WTC11 (cell line): ENCODE results near the gene SRRT. TPM values are rescaled to one million over a fixed set of nuclear protein-coding genes. Genes with fewer than 3 reads are reported as not detected.

Source experiments
- ATAC-seq: fragments of 200-7000 bp; cut with Tn5 transposase; 2 replicates; pipeline ENCODE4 v1.10.0; 2021; ENCODE audit warnings: mild to moderate bottlenecking, moderate library complexity
- CTCF ChIA-PET: fragments of 300-600 bp; sonication (Branson Sonifier 250); formaldehyde crosslinking; loops from one replicate; lab custom pipeline; 2021; ENCODE audit warnings: antibody characterized with exemption; lab: Charles Lee
- POLR2A ChIA-PET: fragments of 350-600 bp; sonication (Branson Sonifier 250); formaldehyde crosslinking; loops from one replicate; lab custom pipeline; 2021; ENCODE audit warnings: antibody characterized with exemption; lab: Charles Lee
- DNase-seq: peaks from one replicate; pipeline ENCODE4 v3.0.0; 2021; ENCODE audit warnings: low spot score
- H3K27ac Mint-ChIP-seq: 2 replicates; pipeline ENCODE4 v1.8.0; 2021; ENCODE audit warnings: mixed read lengths
- H3K27me3 Mint-ChIP-seq: 2 replicates; pipeline ENCODE4 v1.8.0; 2021; ENCODE audit warnings: low read depth, mild to moderate bottlenecking, moderate library complexity, mixed read lengths
- H3K36me3 Mint-ChIP-seq: 2 replicates; pipeline ENCODE4 v1.8.0; 2021; ENCODE audit warnings: mixed read lengths
- H3K4me1 Mint-ChIP-seq: 2 replicates; pipeline ENCODE4 v1.8.0; 2022; ENCODE audit warnings: mixed read lengths
- H3K4me3 Mint-ChIP-seq: 2 replicates; pipeline ENCODE4 v1.8.0; 2021; ENCODE audit warnings: mild to moderate bottlenecking, moderate library complexity, mixed read lengths
- H3K9me3 Mint-ChIP-seq: 2 replicates; pipeline ENCODE4 v1.8.0; 2021; ENCODE audit warnings: mixed read lengths
- ETV6 ChIP-seq: sonication (generic); formaldehyde crosslinking; IDR thresholded peaks from 2 replicates; pipeline ENCODE4 v1.8.1; 2022; ENCODE audit warnings: mild to moderate bottlenecking, missing genetic modification reagents
- IRF2 ChIP-seq: sonication (generic); formaldehyde crosslinking; IDR thresholded peaks from 2 replicates; pipeline ENCODE4 v1.8.0; 2022; ENCODE audit warnings: low read depth, missing genetic modification reagents, borderline replicate concordance
- JAZF1 ChIP-seq: fragments of 250-450 bp; sonication (Bioruptor Pico); IDR thresholded peaks from 2 replicates; pipeline ENCODE4 v1.9.0; 2021; ENCODE audit warnings: moderate library complexity, mild to moderate bottlenecking, inconsistent platforms
- JUN ChIP-seq: sonication (generic); formaldehyde crosslinking; IDR thresholded peaks from 2 replicates; pipeline ENCODE4 v1.8.0; 2023; ENCODE audit warnings: mild to moderate bottlenecking, missing genetic modification reagents
- MXD4 ChIP-seq: fragments of 250-450 bp; sonication (Bioruptor Pico); IDR thresholded peaks from 2 replicates; pipeline ENCODE4 v1.8.0; 2021; ENCODE audit warnings: mild to moderate bottlenecking, moderate library complexity, borderline replicate concordance
- MYBL2 ChIP-seq: sonication (generic); formaldehyde crosslinking; IDR thresholded peaks from 2 replicates; pipeline ENCODE4 v1.8.1; 2023; ENCODE audit warnings: mild to moderate bottlenecking, moderate library complexity, missing genetic modification reagents
- PRRX2 ChIP-seq: fragments of 250-450 bp; sonication (Bioruptor Pico); IDR thresholded peaks from 2 replicates; pipeline ENCODE4 v1.8.0; 2021; ENCODE audit warnings: mild to moderate bottlenecking
- RORB ChIP-seq: fragments of 250-450 bp; sonication (Bioruptor Pico); IDR thresholded peaks from 2 replicates; pipeline ENCODE4 v1.9.0; 2021; ENCODE audit warnings: mild to moderate bottlenecking
- SMAD3 ChIP-seq: sonication (generic); formaldehyde crosslinking; IDR thresholded peaks from 2 replicates; pipeline ENCODE4 v1.8.0; 2022; ENCODE audit warnings: missing genetic modification reagents, mild to moderate bottlenecking, borderline replicate concordance
- TEAD4 ChIP-seq: sonication (generic); formaldehyde crosslinking; IDR thresholded peaks from 2 replicates; pipeline ENCODE4 v1.8.0; 2022; ENCODE audit warnings: mild to moderate bottlenecking, missing genetic modification reagents
- TP53 ChIP-seq: sonication (generic); formaldehyde crosslinking; IDR thresholded peaks from 2 replicates; pipeline ENCODE4 v1.8.1; 2023; ENCODE audit warnings: mild to moderate bottlenecking, missing genetic modification reagents
- ZNF121 ChIP-seq: sonication (generic); formaldehyde crosslinking; IDR thresholded peaks from 2 replicates; pipeline ENCODE4 v1.8.0; 2023; ENCODE audit warnings: missing genetic modification reagents
- ZNF232 ChIP-seq: sonication (generic); formaldehyde crosslinking; IDR thresholded peaks from 2 replicates; pipeline ENCODE4 v1.8.0; 2022; ENCODE audit warnings: mild to moderate bottlenecking, missing genetic modification reagents
- ZNF396 ChIP-seq: fragments of 250-450 bp; sonication (Bioruptor Pico); IDR thresholded peaks from 2 replicates; pipeline ENCODE4 v1.8.0; 2021; ENCODE audit warnings: mild to moderate bottlenecking, moderate library complexity, borderline replicate concordance
- ZNF423 ChIP-seq: fragments of 250-450 bp; sonication (Bioruptor Pico); IDR thresholded peaks from 2 replicates; pipeline ENCODE4 v2.1.2; 2022; ENCODE audit warnings: mild to moderate bottlenecking, moderate library complexity
- total RNA-seq: library from RNA; stranded (reverse); gene quantifications from 3 replicates; pipeline ENCODE4 v1.2.3, GENCODE V29; 2021
- TF ChIP-seq, protein P1 (sequence below): fragments of 250-450 bp; sonication (Bioruptor Pico); IDR thresholded peaks from 2 replicates; pipeline ENCODE4 v1.9.0; 2021; ENCODE audit warnings: moderate library complexity, mild to moderate bottlenecking, inconsistent platforms, borderline replicate concordance
- TF ChIP-seq, protein P2 (sequence below): fragments of 250-450 bp; sonication (Bioruptor Pico); IDR thresholded peaks from 2 replicates; pipeline ENCODE4 v1.8.0; 2021; ENCODE audit warnings: mild to moderate bottlenecking
- TF ChIP-seq, protein P3 (sequence below): fragments of 250-450 bp; sonication (Bioruptor Pico); IDR thresholded peaks from 2 replicates; pipeline ENCODE4 v2.1.2; 2022; ENCODE audit warnings: mild to moderate bottlenecking, moderate library complexity
- TF ChIP-seq, protein P4 (sequence below): sonication (generic); formaldehyde crosslinking; IDR thresholded peaks from 2 replicates; pipeline ENCODE4 v1.8.1; 2023; ENCODE audit warnings: mild to moderate bottlenecking, missing genetic modification reagents, moderate library complexity
- TF ChIP-seq, protein P5 (sequence below): sonication (generic); formaldehyde crosslinking; IDR thresholded peaks from 2 replicates; pipeline ENCODE4 v1.8.0; 2023; ENCODE audit warnings: mild to moderate bottlenecking, missing genetic modification reagents
- TF ChIP-seq, protein P6 (sequence below): fragments of 200-600 bp; IDR thresholded peaks from 2 replicates; pipeline ENCODE4 v1.8.0; 2022; ENCODE audit warnings: antibody characterized with exemption

SRRT gene
- total RNA-seq, 1 experiment from 2014 or later, result 238 TPM

DNA sequence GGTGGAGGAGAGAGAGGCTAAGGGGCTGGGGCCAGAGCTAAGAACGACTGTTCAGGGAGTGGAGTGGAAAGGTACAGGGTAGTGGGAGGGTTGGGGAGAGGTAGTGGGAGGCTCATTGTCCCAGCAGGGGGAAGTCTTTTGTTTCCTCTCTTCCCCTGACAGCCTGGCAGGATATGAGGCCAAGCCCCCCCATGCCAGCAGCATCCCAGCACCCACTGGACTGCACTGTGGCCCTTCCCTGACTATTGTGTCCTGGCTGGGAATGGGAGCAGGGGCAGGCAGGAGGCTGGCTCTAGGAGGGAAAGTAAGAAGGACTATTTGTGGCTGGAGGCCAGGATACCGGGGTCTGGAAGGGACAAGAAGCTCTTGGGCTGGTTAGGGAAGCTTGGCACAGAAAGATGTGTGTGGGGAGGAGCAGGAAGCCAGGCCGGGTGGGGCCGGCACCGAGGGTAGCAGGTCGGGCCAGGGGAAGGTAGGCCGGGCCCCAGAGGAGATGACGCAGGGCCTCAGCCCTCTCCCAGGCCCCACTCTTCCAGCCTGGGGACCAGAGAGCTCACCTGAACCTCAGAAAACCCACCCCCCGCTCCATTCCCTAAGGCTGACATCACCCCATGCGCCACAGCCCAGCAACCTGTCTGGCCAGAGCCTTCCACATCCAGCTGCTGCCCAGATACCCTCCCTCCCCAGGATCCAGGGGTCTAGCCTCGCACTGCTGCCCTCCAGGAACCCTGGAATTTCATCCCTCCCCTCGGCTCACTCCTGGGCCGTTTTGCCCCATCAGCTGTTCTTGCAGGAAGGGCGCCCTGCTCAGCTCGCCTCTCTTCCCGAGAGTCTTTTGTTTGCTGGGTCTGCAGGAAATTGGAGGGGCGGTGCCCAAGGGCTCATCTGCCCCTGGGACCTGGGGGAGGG is 38.7 kb upstream of the SRRT start (continued):
- TF ChIP-seq, protein P1, sequence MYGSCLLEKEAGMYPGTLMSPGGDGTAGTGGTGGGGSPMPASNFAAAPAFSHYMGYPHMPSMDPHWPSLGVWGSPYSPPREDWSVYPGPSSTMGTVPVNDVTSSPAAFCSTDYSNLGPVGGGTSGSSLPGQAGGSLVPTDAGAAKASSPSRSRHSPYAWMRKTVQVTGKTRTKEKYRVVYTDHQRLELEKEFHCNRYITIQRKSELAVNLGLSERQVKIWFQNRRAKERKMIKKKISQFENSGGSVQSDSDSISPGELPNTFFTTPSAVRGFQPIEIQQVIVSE, result no peak
- TF ChIP-seq ZNF232 (CRISPR knock-in tag) (0 out of 2 replicates have a peak, but pooled peaks have one; percentile 64), ZNF423 (CRISPR knock-in tag) (peak; percentile 83), PRRX2 (CRISPR knock-in tag) (0 out of 2 replicates have a peak, but pooled peaks have one; percentile 40)

DNA sequence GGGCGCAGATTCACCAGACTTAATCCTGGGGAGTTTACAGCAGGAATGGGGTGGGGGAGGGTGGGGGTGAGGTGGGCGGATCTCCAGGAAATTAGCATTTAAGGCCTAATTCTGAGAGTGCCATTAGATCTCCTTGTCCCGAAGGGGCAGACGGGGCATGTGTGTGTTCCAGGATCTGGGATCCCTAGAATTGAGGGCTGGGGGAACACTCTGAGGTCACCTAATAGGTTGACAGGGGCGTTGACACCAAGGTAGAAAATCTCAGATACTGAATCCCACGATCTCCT is 38.1 kb upstream of the SRRT start:
- no peak for DNase-seq

DNA sequence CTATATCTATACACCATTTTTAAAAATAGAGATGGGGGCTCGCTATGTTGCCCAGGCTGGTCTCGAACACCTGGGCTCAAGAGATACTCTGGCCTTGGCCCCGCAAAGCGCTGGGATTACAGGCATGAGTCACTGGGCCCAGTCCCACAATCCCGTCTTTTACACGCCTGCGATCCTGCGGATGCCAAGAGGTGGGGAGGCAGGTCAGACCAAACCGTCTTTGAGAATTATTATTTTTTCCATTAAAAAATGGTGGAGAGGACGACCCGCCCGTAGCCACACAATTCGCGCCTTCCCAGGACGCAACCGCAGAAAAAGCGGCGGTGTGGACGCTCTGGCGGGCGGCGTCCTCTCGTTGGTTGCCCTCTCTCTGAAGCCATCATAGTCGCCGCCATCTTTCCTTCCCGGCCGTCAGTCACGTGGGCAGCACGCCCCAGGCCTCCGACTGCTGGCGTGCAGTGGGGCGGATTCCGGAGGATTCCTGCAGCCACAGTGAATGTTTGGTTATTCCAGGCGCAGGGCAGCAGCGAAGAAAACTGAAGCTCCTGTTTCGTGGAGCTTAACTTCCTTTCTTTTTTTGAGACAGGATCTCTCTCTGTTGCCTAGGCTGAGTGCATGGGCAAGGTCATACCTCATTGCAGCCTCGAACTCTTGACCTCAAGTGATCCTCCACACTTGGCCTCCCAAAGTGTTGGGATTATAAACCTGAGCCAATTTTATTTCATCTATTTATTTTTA is 37.6 kb upstream of the SRRT start:
- Mint-ChIP-seq H3K36me3 (peaks cover 6% of the 10 kb centered on the region; the same call in 1 of the 2 replicates), H3K27me3 (no peaks in the 10 kb centered on the region), H3K27ac (peak overlapping the region; percentile 100), H3K4me3 (peak overlapping the region; percentile 77), H3K9me3 (no peaks in the 10 kb centered on the region), H3K4me1 (peaks cover 37% of the 10 kb centered on the region)
- CTCF ChIA-PET, result interaction anchor here (1.0 to 2.9 kb wide), 7 partner anchors 10 to 337 kb away, joined by 3 to 49 read pairs (median 12); partner anchors contain the start of genes EPHB4, POP7 and SLC12A9
- POLR2A ChIA-PET, result interaction anchor here (0.6 to 2.2 kb wide), 10 partner anchors 10 to 274 kb away, joined by 3 to 53 read pairs (median 8); partner anchors contain the start of genes EPHB4, FBXO24, LRCH4 and POP7
- ATAC-seq (peak; percentile 36), DNase-seq (peak; percentile 93)
- TF ChIP-seq RORB (CRISPR knock-in tag), result no peak
- no peak for TF ChIP-seq ZNF423 (CRISPR knock-in tag)
- TF ChIP-seq ZNF396, result no peak
- TF ChIP-seq, protein P2, sequence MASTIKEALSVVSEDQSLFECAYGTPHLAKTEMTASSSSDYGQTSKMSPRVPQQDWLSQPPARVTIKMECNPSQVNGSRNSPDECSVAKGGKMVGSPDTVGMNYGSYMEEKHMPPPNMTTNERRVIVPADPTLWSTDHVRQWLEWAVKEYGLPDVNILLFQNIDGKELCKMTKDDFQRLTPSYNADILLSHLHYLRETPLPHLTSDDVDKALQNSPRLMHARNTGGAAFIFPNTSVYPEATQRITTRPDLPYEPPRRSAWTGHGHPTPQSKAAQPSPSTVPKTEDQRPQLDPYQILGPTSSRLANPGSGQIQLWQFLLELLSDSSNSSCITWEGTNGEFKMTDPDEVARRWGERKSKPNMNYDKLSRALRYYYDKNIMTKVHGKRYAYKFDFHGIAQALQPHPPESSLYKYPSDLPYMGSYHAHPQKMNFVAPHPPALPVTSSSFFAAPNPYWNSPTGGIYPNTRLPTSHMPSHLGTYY (CRISPR knock-in tag), result no peak
- TF ChIP-seq SMAD3, result no peak
- TF ChIP-seq, protein P3, sequence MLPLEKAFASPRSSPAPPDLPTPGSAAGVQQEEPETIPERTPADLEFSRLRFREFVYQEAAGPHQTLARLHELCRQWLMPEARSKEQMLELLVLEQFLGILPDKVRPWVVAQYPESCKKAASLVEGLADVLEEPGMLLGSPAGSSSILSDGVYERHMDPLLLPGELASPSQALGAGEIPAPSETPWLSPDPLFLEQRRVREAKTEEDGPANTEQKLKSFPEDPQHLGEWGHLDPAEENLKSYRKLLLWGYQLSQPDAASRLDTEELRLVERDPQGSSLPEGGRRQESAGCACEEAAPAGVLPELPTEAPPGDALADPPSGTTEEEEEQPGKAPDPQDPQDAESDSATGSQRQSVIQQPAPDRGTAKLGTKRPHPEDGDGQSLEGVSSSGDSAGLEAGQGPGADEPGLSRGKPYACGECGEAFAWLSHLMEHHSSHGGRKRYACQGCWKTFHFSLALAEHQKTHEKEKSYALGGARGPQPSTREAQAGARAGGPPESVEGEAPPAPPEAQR (CRISPR knock-in tag), result no peak
- no peak for TF ChIP-seq IRF2
- TF ChIP-seq JAZF1 (CRISPR knock-in tag), result no peak
- TF ChIP-seq TEAD4 (CRISPR knock-in tag), result no peak; the same call in 1 of the 2 replicates
- TF ChIP-seq, protein P4, sequence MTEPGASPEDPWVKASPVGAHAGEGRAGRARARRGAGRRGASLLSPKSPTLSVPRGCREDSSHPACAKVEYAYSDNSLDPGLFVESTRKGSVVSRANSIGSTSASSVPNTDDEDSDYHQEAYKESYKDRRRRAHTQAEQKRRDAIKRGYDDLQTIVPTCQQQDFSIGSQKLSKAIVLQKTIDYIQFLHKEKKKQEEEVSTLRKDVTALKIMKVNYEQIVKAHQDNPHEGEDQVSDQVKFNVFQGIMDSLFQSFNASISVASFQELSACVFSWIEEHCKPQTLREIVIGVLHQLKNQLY, result no peak
- TF ChIP-seq, protein P5, sequence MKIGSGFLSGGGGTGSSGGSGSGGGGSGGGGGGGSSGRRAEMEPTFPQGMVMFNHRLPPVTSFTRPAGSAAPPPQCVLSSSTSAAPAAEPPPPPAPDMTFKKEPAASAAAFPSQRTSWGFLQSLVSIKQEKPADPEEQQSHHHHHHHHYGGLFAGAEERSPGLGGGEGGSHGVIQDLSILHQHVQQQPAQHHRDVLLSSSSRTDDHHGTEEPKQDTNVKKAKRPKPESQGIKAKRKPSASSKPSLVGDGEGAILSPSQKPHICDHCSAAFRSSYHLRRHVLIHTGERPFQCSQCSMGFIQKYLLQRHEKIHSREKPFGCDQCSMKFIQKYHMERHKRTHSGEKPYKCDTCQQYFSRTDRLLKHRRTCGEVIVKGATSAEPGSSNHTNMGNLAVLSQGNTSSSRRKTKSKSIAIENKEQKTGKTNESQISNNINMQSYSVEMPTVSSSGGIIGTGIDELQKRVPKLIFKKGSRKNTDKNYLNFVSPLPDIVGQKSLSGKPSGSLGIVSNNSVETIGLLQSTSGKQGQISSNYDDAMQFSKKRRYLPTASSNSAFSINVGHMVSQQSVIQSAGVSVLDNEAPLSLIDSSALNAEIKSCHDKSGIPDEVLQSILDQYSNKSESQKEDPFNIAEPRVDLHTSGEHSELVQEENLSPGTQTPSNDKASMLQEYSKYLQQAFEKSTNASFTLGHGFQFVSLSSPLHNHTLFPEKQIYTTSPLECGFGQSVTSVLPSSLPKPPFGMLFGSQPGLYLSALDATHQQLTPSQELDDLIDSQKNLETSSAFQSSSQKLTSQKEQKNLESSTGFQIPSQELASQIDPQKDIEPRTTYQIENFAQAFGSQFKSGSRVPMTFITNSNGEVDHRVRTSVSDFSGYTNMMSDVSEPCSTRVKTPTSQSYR (CRISPR knock-in tag), result no peak
- TF ChIP-seq ETV6 (CRISPR knock-in tag), result peak; percentile 60; the same call in 1 of the 2 replicates
- TF ChIP-seq JUN, result no peak
- TF ChIP-seq, protein P6, sequence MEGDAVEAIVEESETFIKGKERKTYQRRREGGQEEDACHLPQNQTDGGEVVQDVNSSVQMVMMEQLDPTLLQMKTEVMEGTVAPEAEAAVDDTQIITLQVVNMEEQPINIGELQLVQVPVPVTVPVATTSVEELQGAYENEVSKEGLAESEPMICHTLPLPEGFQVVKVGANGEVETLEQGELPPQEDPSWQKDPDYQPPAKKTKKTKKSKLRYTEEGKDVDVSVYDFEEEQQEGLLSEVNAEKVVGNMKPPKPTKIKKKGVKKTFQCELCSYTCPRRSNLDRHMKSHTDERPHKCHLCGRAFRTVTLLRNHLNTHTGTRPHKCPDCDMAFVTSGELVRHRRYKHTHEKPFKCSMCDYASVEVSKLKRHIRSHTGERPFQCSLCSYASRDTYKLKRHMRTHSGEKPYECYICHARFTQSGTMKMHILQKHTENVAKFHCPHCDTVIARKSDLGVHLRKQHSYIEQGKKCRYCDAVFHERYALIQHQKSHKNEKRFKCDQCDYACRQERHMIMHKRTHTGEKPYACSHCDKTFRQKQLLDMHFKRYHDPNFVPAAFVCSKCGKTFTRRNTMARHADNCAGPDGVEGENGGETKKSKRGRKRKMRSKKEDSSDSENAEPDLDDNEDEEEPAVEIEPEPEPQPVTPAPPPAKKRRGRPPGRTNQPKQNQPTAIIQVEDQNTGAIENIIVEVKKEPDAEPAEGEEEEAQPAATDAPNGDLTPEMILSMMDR, result no peak
- TF ChIP-seq ZNF121 (CRISPR knock-in tag), result no peak
- TF ChIP-seq TP53 (CRISPR knock-in tag), result no peak
- TF ChIP-seq MYBL2, result 0 out of 2 replicates have a peak, but pooled peaks have one; percentile 16

More for the DNA sequence above, 38.1 kb upstream of the SRRT start:
- H3K9me3 Mint-ChIP-seq, result no peaks in the 10 kb centered on the region
- H3K27me3 Mint-ChIP-seq, result no peaks in the 10 kb centered on the region
- ATAC-seq, result no peak
- peak overlapping the region; percentile 77 for H3K4me3 Mint-ChIP-seq
- peaks cover 32% of the 10 kb centered on the region for H3K4me1 Mint-ChIP-seq
- H3K36me3 Mint-ChIP-seq, result peaks cover 6% of the 10 kb centered on the region; the same call in 1 of the 2 replicates
- H3K27ac Mint-ChIP-seq, result peak overlapping the region; percentile 100
- TF ChIP-seq MXD4 (CRISPR knock-in tag) (no peak), JUN (0 out of 2 replicates have a peak, but pooled peaks have one; percentile 27), MYBL2 (0 out of 2 replicates have a peak, but pooled peaks have one; percentile 11), PRRX2 (CRISPR knock-in tag) (0 out of 2 replicates have a peak, but pooled peaks have one; percentile 24)
- ChIA-PET CTCF (interaction anchor here (0.6 to 2.9 kb wide), 12 partner anchors 9 to 337 kb away, joined by 3 to 49 read pairs (median 6); partner anchors contain the start of genes EPHB4, POP7 and SLC12A9), POLR2A (interaction anchor here (0.7 to 2.2 kb wide), 11 partner anchors 9 to 251 kb away, joined by 3 to 53 read pairs (median 6); partner anchors contain the start of genes EPHB4, FBXO24, LRCH4 and POP7)
